Stimulated activated CD4-positive, alpha-beta T cell treated with anti-CD3 and anti-CD28 coated beads, Interleukin-2, amount 100 ng/mL, for 4 hours (primary cell): ENCODE results near the gene PRKCB.
"Not testable (repeated sequence)": the region's sequence is repeated elsewhere in the genome, so short reads cannot be mapped to it uniquely, and the experiment has no call there.

Experiments
- DNase-seq: peaks from one replicate; pipeline ENCODE4 v3.0.0-alpha.2; 2020; ENCODE audit warnings: low read depth

The PRKCB gene

GRCh38 chr16:23902748-23903414, 67.1 kb downstream of the PRKCB start:
- no peak for DNase-seq

- no peak for DNase-seq
These were observed 69.2 kb downstream of the PRKCB start for GRCh38 chr16:23905027-23905426.

GRCh38 chr16:23907457-23907902, 71.7 kb downstream of the PRKCB start:
- DNase-seq: no peak

GRCh38 chr16:23907903-23908302, 72.1 kb downstream of the PRKCB start:
- DNase-seq: no peak

GRCh38 chr16:23908790-23909189, 73.0 kb downstream of the PRKCB start:
- no peak for DNase-seq

- no peak for DNase-seq
These were observed 74.1 kb downstream of the PRKCB start for GRCh38 chr16:23909792-23910418.

GRCh38 chr16:23914946-23915530, 79.3 kb downstream of the PRKCB start:
- DNase-seq: no peak

GRCh38 chr16:23916552-23916951, 80.8 kb downstream of the PRKCB start:
- DNase-seq: not testable (repeated sequence)

GRCh38 chr16:23917621-23918020, 81.8 kb downstream of the PRKCB start:
- no peak for DNase-seq

- no peak for DNase-seq
These were observed 84.7 kb downstream of the PRKCB start for GRCh38 chr16:23920446-23920845.

- DNase-seq: no peak
These were observed 85.1 kb downstream of the PRKCB start for GRCh38 chr16:23920899-23921298.

- no peak for DNase-seq
These were observed 86.6 kb downstream of the PRKCB start for GRCh38 chr16:23922406-23922805.

GRCh38 chr16:23924128-23924527, 88.3 kb downstream of the PRKCB start:
- no peak for DNase-seq

GRCh38 chr16:23927796-23928195, 92.0 kb downstream of the PRKCB start:
- no peak for DNase-seq

- no peak for DNase-seq
These were observed 93.5 kb downstream of the PRKCB start for GRCh38 chr16:23929237-23929636.

- DNase-seq: no peak
These were observed 94.1 kb downstream of the PRKCB start for GRCh38 chr16:23929856-23930255.

GRCh38 chr16:23930791-23931190, 95.0 kb downstream of the PRKCB start:
- DNase-seq: no peak

GRCh38 chr16:23931199-23931598, 95.4 kb downstream of the PRKCB start:
- DNase-seq: no peak

GRCh38 chr16:23933650-23934049, 97.9 kb downstream of the PRKCB start:
- DNase-seq: not testable (repeated sequence)

GRCh38 chr16:23934610-23935236, 98.9 kb downstream of the PRKCB start:
- DNase-seq: no peak

GRCh38 chr16:23940111-23940510, 104.3 kb downstream of the PRKCB start:
- DNase-seq: no peak

- no peak for DNase-seq
These were observed 105.2 kb downstream of the PRKCB start for GRCh38 chr16:23941025-23941424.

GRCh38 chr16:23941963-23942564, 106.3 kb downstream of the PRKCB start:
- DNase-seq: no peak
